ENCODE measurements around the gene DAB2.

The DAB2 gene

DNA sequence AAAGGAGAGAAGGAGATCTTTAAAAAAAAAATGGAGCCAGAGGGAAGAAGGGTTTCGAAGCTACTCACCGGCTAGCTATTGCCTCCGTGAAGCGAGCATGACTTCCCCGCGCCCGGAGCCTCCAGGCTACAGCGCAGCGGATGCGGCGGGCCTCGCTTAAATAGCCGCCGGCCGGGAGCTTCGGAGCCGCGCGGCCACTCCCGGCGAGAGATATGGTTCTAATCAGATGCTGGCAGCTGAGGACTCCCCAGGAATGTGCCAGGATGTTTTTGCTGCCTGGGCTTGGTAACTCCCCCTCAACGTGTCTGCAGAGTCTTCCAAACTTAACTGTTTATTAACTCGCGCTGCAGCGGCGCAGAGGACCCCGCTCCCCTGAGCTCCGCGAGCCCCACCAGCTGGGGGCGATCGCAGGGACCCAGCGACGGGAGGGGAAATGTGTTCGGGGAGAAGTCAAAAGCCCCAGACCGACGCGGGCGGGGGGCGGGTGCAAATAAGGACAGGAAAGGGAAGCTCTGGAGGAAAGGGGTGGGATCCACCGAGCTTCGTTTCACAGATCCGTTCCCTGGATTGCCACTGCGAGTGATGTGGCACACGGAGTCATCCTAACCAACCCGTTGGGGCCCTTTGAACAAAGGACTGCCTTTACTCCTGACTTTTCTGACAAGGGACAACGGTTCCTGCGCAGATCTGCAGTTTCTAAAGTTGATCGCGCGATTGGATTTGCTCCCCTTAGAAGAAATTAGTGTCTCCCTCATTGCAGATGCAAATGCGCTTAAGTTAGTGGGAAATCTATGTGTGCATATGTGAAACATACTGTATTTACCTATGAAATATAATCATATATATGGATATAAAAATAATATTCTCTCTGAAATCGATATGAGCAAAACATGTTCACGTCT lies at the start of gene DAB2:
TSS of gene DAB2 (minus strand) at position 245 of the 902 bp plus-strand sequence. CDS start 30,660 bp downstream, outside the sequence.
- no peak for DNase-seq

DNA sequence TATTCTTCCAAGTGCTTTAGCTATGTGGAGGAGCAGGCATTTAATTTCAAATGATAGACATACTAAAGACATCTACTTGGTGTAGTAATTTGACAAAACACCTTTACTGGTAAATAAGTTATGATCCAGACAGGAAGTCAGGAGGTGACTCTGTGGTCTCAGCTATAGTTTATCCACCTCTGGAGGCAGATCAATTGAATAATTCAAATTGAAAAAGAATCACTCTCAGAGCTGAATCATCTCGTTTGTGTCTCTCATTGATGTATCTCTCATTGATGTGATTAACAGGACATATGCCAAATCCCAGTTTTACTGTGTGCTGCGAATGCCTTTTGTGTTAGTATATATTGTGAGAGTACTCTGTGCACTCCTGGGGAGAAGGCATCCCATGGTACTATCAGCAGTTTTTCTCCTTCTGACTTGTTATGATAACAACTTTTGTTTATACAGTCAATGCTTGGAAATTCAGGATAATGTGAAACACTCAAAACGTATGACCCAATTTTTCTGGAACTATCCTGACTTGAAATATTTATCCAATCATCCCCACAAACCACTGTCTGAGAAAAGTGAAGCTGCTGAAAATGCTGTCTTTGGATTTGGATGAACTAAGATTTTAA lies 48.5 kb upstream of the DAB2 start:
- no peak for DNase-seq

DNA sequence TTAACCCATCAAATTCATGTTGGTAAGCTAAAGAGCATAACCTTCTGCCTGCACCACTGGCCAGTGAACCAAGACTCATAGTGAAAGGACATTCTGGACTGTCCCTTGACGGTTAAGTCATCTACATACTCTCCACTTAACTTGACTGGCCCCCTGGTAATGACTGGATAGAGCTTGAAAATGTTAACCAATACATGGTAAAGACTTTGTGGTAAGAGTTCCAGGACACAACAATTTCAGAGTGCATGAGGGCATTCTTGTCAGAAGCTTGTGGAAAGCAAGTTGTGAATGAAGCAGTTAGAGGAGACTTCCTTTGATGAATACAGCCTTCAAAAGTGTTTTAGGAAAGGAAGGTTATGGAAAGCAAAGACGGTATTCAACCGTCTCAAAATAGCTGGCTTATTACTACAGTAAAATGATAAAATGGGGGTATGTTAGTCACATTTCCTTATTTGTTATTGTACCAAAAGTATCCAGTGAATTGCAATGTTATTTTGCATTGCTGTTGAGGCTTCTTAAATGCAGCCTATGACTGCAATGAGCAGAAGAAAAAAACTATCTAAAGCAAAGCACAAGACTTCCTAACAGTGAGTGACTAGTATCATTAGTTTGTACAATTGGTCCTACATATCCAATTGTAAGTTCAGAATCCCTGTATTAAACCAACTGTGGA lies 47.2 kb upstream of the DAB2 start:
- DNase-seq = no peak

DNA sequence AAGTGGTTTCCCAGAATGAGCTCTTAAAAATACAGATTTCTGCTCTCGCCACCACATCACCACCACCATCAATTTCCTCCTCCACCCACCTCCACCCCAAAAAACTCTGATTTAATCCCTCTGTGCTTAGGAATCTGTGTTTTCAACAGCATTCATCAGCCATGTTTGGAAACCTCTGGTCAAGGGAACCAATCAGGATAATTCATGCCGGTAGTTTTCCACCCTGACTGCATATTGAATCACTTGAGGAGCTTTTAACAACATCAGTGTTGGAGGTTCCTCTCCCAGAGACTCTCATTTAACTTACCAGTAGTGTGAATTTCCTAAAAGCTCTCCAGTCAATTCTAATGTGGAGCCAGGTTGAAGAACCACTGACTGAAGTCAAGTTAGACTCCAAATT lies 46.0 kb upstream of the DAB2 start:
- no peak for DNase-seq

DNA sequence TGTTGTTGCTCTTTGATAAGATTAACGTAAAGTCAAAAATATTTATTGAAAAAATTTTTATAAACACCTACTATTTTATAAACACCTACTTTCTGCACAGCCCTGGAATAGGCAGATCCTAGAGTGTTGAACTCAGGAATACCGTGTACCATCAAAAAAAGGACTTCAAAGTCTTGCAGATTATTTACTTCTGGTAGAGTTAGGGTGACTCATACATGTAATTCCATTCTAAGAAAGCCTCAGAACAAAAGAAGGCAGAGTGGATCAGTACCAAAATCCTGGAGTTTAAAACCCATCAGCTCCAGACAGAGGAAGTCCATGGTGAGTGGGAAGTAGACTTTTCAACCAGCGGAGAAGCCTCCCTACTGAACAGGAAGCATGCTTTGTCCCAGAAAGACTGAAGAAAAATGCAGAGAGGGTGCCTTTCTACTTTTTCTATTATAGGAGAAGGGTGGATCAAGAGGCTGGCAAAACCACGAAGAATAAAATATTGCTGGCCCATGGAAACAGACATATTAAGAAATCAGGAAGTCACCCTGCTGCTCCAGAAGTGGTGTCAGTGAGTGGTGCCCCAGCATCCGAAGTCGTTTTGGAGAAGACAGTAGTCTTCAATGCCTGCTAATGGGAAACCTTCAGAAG lies 45.1 kb upstream of the DAB2 start:
- DNase-seq = no peak

DNA sequence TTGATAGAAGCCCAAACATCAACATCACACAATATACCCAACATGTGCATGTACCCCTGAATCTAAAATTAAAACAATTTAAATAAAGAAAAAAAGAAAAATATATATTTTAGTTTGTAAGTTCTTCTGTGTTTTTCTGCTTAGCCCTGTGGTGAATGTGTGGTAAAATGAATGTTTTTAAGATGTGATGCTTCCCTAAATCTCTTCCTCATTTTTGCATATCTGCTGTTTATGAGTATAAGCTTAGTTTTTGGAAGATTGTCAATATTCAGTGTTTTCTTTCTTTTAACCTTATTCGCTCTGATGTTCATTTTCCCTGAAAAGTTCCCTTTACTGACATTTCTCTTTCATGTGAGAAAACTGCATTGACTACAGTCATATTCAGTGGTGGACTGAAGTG lies 44.4 kb upstream of the DAB2 start:
- DNase-seq = no peak

DNA sequence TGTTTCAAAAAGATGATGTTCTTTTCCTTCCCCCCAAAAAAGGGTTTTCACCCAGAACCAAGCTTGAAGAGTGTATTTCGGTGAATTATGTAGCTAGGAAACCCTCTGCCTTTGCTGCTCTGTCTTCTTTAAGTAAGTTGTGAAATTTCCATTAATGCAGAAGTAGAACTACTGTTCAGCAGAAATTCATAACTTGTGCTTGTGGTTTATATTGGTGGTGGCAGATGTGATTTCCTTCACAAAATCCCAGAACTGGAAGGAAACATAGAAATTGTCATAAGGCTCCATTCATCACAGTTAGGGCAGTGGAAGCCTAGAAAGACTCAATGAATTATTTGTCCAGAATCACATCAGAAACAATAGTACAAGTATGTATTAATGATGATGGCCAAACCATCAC lies 42.1 kb upstream of the DAB2 start:
- DNase-seq = no peak

DNA sequence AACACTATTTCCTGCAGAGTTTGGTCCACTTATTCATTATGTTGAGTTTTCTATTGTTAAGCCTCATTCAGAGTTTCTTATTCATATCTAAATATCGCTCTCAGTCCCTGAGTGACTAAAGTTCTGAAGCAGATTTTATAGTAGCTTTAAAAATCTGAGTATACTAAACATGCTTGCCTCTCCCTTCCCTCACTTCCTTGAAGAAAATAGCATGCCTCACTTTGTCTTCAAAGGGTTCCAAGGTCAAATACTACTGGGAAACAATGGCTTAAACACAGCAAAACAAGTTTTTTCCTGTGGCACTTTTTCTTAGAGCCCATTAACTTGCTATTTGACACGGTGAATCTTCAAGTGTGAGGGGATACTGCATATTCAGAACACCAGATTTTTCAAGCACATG lies 41.1 kb upstream of the DAB2 start:
- DNase-seq = no peak

DNA sequence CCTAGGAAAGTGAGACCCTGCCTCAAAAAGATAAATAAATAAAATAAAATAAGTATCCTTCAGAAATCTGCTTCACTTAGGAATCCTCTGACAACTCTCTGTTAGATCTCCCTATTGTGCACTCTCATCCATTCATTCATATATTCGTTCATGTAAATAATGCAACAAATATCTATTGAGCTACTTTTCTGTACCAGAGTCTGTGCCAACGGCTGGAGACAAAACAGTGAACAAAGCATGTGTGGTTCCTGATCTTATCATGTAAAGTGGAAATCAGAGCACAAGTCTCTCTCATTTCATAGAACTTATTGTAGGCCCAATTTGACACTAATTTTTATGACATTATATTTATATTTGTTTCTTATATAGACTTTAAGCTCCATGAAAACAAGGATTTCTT lies 40.3 kb upstream of the DAB2 start:
- no peak for DNase-seq

DNA sequence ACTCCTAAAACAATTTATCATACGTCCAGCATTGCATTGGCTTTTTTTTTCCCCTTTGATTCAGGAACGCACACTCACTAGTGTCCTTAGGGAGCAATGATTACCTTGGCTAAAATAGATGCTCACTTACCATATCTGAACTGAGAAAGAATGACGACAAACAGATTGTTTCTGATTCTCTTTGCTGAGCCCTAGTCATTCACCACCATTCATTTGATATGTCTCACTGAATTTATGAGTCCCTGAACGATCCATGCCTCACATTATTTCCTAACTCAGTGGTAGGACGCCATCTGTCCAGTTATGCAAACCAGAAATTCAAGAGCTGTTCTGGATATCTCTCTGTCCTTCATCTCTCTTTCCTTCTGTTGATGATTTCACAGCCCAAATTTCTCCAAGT lies 39.3 kb upstream of the DAB2 start:
- no peak for DNase-seq

DNA sequence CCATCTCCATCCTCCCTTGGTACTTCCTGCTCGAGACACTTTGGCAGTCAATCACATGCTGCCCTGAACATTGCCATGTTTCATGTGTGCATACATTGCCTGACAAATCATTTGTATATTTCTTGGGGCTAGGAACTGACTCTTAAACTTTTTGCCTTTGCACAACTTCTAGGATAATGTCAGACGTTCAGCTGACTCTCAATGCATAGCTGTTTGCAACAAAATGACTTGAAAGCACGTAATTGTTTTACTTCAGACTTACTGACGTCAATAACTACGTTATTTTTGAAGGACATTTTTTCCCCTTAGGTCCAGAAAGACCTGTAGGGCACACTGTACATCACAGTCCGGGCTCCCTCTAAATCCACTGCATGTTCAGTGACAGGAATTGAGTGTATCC lies 37.4 kb upstream of the DAB2 start:
- no peak for DNase-seq

DNA sequence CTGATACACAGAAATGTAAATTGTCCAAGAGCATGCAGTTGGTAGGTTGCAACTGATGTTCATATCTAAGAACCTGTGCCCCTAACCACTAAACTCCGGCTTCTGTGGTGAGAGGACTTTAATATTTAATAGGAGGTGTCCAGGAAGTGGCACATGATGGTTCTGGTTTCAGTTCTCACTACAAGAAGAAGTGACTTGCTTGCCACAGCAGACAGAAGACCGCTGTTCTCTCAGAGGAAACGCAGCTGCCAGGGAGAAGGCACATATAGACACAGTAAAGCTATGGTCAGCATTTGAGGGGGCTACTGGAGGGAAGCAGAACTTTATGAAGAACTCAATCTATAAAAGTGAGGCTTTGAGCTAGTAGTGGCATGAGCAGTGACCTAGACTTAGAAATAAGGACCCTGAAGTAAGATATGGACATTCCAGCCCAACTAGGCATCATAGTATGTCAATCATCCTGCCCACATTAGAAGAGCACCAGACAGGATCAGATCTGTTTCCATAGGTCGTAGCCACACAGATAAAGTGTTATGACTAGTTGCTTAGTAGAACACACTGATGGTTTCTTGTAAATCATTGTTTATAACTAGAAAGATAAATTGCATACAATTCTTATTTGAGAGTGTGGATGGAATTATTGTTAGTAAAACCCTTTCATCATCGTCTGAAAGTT lies 36.4 kb upstream of the DAB2 start:
- no peak for DNase-seq

DNA sequence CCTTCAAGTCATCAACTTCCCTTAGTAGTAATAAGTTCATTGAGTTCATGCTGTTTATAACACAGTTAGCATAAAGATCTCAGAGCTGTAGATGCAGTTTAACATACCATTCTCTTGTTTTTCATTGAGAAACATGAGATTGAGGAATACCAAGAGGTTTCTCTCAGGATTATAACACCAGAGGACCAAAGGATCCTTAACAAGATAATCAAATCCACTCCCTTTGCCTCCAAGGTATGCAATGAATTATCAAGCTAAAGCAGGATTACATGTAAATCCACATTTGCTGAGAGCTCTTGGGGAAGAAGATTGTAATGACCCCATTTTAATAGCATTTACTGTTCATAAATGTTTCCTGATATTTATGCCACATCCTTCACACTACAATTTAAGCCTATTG lies 35.1 kb upstream of the DAB2 start:
- no peak for DNase-seq

DNA sequence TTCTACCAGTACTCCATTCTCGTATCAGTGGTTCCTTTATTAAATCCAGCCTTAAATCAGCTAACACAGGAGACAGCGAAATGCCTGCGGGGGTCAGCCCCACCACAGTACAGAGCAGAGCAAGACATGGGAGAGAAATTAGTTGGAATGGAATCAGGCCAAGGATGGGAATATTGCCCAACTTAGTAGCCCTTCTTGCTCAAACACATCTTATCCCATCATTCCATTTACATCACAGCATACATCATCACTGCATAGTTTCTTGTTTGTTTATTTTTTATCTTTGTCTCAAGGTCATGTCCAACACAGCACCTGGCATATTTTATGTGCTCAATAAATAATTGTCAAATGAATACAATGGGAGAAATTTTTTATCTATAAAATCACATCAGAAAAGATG lies 34.3 kb upstream of the DAB2 start:
- no peak for DNase-seq

DNA sequence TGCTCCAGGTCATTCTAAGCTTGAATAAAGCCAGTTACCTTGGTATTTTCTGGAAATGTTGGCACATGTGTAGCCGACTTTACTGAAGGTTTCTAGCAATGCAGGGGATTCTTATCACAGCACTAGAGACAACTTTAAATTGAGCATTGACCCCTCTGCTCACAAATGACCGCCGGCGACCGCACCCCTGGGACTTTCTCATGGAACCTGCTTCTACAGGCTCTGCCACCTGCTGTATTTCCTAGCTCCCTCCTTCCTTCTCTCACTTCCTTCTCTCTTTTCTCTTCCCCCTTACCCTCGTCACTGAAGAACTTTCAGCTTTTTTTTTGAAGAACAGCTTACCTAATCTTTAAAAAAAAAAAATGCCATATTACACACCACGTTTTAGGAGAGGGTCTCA lies 30.9 kb upstream of the DAB2 start:
- no peak for DNase-seq

DNA sequence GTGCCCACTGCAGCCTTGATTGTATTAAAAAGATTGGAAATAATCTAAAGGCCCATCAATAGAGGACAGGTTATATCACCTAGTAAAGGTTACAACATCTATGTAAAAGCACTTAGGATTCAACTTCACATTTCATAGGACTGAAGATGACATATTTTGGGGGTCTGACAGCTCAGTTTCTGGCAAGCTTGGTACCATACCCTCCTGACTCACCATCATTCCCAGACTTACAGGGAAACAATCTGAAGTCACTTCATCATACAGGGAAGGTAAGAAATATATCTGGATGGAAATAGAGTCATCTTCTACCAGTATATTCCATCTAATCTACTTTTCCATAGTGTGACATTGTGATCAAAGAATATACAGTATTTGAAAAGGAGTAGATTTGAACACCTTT lies 28.8 kb upstream of the DAB2 start:
- DNase-seq = no peak

DNA sequence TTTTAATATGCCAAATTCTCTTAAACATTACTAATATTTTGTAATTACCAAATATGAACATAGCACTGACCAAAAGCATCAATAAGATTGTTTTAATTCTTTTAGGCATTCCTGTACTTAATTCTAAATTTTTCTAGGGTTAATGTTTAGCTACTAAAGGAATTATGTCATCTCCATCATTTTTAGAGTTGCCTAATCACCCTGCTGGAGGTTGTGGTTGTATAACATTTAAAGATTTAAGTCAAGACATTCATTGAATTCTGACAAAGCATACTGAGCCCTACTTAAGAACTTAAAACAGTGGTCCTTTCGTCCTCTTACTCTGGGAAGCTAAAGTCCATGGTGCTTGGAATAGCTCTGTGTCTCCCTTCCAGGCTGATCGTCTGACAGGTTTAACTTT lies 28.1 kb upstream of the DAB2 start:
- no peak for DNase-seq

DNA sequence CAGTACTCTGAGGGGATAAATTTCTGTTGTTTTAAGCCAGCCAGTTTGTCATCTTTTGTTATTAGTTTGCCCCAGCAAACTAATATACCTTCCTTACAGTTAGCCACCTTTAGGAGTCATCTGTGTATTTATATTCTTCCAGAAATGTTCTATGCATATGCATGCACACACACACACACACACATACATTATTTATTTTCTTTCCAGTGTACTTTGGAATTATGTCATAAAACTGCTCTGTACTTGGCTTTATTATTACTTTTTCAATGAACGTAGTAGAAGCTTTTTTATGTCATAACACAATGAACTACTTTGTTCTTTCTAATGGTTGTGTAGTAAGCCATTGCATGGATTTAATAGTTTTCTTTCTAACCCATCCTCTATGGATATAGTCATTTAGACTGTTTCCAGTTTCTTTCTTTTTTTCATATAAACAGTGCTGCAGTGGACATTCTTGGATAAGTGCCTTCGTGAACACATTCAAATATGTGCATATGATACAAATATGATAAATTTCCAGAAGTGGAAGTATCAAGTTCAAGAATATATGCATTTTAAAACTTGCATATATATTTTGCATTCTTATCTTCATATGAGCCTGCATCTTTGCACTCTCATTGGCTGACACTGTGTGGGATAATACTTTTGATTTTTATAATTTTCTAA lies 26.6 kb upstream of the DAB2 start:
- DNase-seq = no peak

DNA sequence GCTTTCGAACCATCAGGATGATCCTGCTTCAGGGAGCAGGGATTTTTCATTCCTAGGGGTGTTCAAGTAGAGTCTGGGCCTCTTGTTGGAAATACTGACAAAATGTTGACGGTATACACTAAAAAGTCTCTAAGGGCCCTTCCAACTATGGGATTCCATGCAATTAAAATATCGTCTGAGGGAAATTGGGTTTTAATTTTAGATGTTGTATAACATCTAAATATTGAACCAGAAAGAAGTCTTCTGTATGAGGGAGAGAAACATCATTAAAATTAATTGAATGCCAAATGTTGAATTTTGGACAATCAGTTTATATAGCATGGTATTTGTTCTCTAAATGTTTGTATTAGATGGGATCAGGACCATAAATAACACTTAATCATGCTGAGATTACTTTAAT lies 25.7 kb upstream of the DAB2 start:
- no peak for DNase-seq

DNA sequence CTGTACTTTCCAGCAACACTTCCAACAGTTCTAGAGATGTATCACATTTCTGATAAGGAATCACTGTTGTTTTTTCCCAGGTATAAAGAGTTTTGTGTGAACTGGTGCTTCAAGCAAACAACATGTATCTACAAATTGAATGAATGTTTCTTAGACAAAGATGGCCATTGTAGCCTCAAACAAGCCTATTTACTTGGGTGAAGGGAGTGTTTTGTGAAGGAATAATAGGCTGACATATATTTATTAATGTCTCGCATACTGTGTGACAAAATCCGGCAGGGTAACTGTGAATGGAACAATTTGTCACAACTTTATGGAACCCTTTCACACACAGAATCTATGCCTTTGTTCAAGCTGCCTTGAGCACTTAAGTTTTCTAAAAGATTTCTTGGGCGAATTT lies 24.8 kb upstream of the DAB2 start:
- no peak for DNase-seq

DNA sequence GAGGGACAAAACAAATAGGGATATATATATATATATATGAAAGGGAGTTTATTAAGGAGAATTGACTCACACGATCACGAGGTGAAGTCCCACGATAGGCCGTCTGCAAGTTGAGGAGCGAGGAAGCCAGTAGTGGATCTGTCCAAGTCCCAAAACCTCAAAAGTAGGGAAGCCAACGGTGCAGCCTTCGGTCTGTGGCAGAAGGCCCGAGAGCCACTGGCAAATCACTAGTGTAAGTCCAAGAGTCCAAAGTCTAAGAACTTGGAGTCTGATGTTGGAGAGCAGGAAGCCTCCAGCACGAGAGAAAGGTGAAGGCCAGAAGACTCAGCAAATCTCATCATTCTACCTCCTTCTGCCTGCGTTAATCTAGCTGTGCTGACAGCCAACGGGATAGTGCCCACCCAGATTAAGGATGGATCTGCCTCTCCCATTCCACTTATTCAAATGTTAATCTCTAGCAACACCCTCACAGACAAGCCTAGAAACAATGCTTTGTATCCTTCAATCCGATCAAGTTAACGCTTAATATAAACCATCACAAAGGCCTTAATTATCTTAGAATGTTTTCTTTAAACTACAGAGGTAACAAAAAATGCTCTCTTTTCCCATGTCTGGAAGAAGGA lies 23.8 kb upstream of the DAB2 start:
- DNase-seq = no peak

DNA sequence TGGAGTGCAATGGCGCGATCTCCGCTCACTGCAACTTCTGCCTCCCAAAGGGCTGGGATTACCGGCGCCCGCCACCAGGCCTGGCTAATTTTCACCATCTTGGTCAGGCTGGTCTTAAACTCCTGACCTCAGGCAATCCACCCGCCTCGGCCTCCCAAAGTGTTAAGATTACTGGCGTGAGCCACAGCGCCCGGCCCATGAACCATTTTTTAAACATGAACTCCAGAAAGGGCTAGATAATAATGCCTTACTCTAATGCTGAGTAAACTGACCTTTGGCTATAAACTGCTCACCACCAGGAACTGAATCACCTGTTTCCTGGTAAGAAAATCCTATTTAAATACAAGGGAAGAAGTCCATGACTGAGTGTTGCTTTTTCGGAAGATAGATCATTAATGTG lies 23.2 kb upstream of the DAB2 start:
- no peak for DNase-seq
